SK-N-SH (cell line): Measurements from ENCODE around the gene FIGNL2. TPM values are rescaled to one million over a fixed set of nuclear protein-coding genes. Genes with fewer than 3 reads are reported as not detected.

Experiments used
- CTCF ChIA-PET: fragments of 300-600, 350-600 bp; formaldehyde crosslinking; extraction: SDS; loops from one replicate; lab custom pipeline; 2021; lab: Yijun Ruan, JAX
- POLR2A ChIA-PET: fragments of 350-600 bp; sonication (Branson Sonifier 250); formaldehyde crosslinking; extraction: SDS; loops from one replicate; lab custom pipeline; 2020; ENCODE audit warnings: antibody characterized with exemption, inconsistent platforms; lab: Yijun Ruan, JAX
- DNase-seq: peaks from one replicate; pipeline ENCODE4 v3.0.0; 2012
- H2AFZ ChIP-seq: fragments of 200-600 bp; sonication (generic); 2 replicates; pipeline ENCODE4 v1.8.1; 2016; ENCODE audit warnings: antibody characterized with exemption, mild to moderate bottlenecking, low read depth
- H3F3A ChIP-seq: fragments of 200-600 bp; sonication (generic); replicated peaks from 2 replicates; pipeline ENCODE3; 2016; ENCODE audit warnings: antibody characterized with exemption, mild to moderate bottlenecking; ENCODE audit not compliant: insufficient read depth
- H3K27ac ChIP-seq, 2 experiments: fragments of 200-500 bp in 1 of 2; fragments of 200-600 bp in 1 of 2; sonication (Bioruptor generic) in 1 of 2; sonication (generic), shearing (Covaris generic) in 1 of 2; 2 replicates each; pipeline versions ENCODE4 v1.5.1 to v1.6.1; 2014 to 2016; ENCODE audit warnings: low read depth in 2 of 2, inconsistent platforms in 1 of 2, low read length in 1 of 2, mild to moderate bottlenecking in 1 of 2, mixed read lengths in 1 of 2
- H3K27me3 ChIP-seq: fragments of 200-600 bp; sonication (generic), shearing (Covaris generic); 2 replicates; pipeline ENCODE4 v1.6.1; 2016; ENCODE audit warnings: mixed run types; ENCODE audit not compliant: insufficient read depth
- H3K36me3 ChIP-seq, 2 experiments: fragments of 200-500 bp in 1 of 2; fragments of 200-600 bp in 1 of 2; sonication (Bioruptor generic) in 1 of 2; sonication (generic) in 1 of 2; replicated peaks in 1 of 2; 2 replicates each; pipeline versions ENCODE3 to v1.5.1; 2014 to 2016; ENCODE audit warnings: low read length in 1 of 2, mild to moderate bottlenecking in 1 of 2; ENCODE audit not compliant: insufficient read depth in 2 of 2, control insufficient read depth in 1 of 2
- H3K4me1 ChIP-seq, 2 experiments: fragments of 200-500 bp in 1 of 2; fragments of 200-600 bp in 1 of 2; sonication (Bioruptor generic) in 1 of 2; sonication (generic), shearing (Covaris generic) in 1 of 2; 2 replicates each; pipeline versions ENCODE4 v1.5.1 to v1.6.1; 2014 to 2016; ENCODE audit warnings: low read depth in 1 of 2, low read length in 1 of 2, mixed run types in 1 of 2; ENCODE audit not compliant: insufficient read depth in 2 of 2, control insufficient read depth in 1 of 2
- H3K4me2 ChIP-seq: fragments of 200-600 bp; sonication (generic), shearing (Covaris generic); 2 replicates; pipeline ENCODE4 v1.6.1; 2017; ENCODE audit warnings: mixed run types
- H3K4me3 ChIP-seq, 2 experiments: fragments of 200-500 bp in 1 of 2; fragments of 200-600 bp in 1 of 2; sonication (Bioruptor generic) in 1 of 2; sonication (generic), shearing (Covaris generic) in 1 of 2; 2 replicates each; pipeline versions ENCODE4 v1.5.1 to v1.8.1; 2014 to 2016; ENCODE audit warnings: low read depth in 2 of 2, inconsistent platforms in 1 of 2, low read length in 1 of 2, mild to moderate bottlenecking in 1 of 2, mixed read lengths in 1 of 2, moderate library complexity in 1 of 2
- H3K79me2 ChIP-seq: fragments of 200-600 bp; sonication (generic); 2 replicates; pipeline ENCODE4 v1.8.1; 2017; ENCODE audit warnings: mild to moderate bottlenecking; ENCODE audit not compliant: insufficient read depth
- H3K9ac ChIP-seq: fragments of 200-600 bp; sonication (generic); 2 replicates; pipeline ENCODE4 v1.6.1; 2017; ENCODE audit warnings: mixed run types
- H3K9me2 ChIP-seq: fragments of 200-600 bp; sonication (generic); 2 replicates; pipeline ENCODE4 v1.6.1; 2017; ENCODE audit warnings: mixed run types
- H3K9me3 ChIP-seq: fragments of 200-600 bp; sonication (generic); 2 replicates; pipeline ENCODE4 v1.6.1; 2017; ENCODE audit warnings: mixed run types, mild to moderate bottlenecking, moderate library complexity
- H4K20me1 ChIP-seq: fragments of 200-600 bp; sonication (generic); 2 replicates; pipeline ENCODE4 v1.6.1; 2017; ENCODE audit warnings: mild to moderate bottlenecking, mixed run types; ENCODE audit not compliant: insufficient read depth
- CTCF ChIP-seq: fragments of 200-600 bp; sonication (generic); IDR thresholded peaks from 2 replicates; pipeline ENCODE4 v1.6.1; 2017; ENCODE audit warnings: antibody characterized with exemption, mild to moderate bottlenecking, moderate library complexity
- FOSL2 ChIP-seq: IDR thresholded peaks from 2 replicates; pipeline ENCODE4 v1.4.0; 2012; ENCODE audit warnings: low read depth, mild to moderate bottlenecking, moderate library complexity, borderline replicate concordance
- MXI1 ChIP-seq: IDR thresholded peaks from 2 replicates; pipeline ENCODE4 v1.6.1; 2012; ENCODE audit warnings: mild to moderate bottlenecking, low read depth, low read length, improper control_type of control experiment
- NFIC ChIP-seq: IDR thresholded peaks from 2 replicates; pipeline ENCODE4 v1.4.0; 2012; ENCODE audit warnings: borderline replicate concordance
- REST ChIP-seq: IDR thresholded peaks from 2 replicates; pipeline ENCODE4 v1.6.1; 2012; ENCODE audit warnings: mild to moderate bottlenecking, low read depth, low read length, moderate library complexity
- RFX5 ChIP-seq: IDR thresholded peaks from 2 replicates; pipeline ENCODE4 v1.6.1; 2012; ENCODE audit warnings: mild to moderate bottlenecking, improper control_type of control experiment, low read length
- TCF12 ChIP-seq: IDR thresholded peaks from 2 replicates; pipeline ENCODE4 v1.4.0; 2012
- USF2 ChIP-seq: fragments of 150-350 bp; IDR thresholded peaks from 2 replicates; pipeline ENCODE4 v1.6.1; 2017; ENCODE audit warnings: antibody characterized with exemption, low read length, low read depth, borderline replicate concordance
- WGBS: methylation state at CpG from one replicate; pipeline ENCODE4 v1.1.6; 2017; ENCODE audit warnings: low lambda C conversion rate; 5-methylcytosine and 5-hydroxymethylcytosine counted together
- polyA plus RNA-seq, 3 experiments: library from polyadenylated mRNA; depleted of rRNA; stranded (reverse); fragments of >200 nt; gene quantifications; 2 replicates each; pipeline ENCODE4 v1.2.3, GENCODE V29; 2012
- TF ChIP-seq, protein P1 (sequence below): IDR thresholded peaks from 2 replicates; pipeline ENCODE4 v1.4.0; 2012; ENCODE audit warnings: low read depth
- TF ChIP-seq, protein P2 (sequence below): fragments of 150-350 bp; IDR thresholded peaks from 2 replicates; pipeline ENCODE4 v1.6.1; 2016; ENCODE audit warnings: mild to moderate bottlenecking, low read depth, low read length

The FIGNL2 gene
- polyA plus RNA-seq, 1 of the 3 experiments (the other 2 are of a cell fraction), result 0.05 TPM

- Histone ChIP-seq H2AFZ (no peak overlapping the region), H3K4me3 (no peak overlapping the region), H3K9me2 (no peaks in the 10 kb centered on the region), H3K4me1 (peaks cover 0 to 53% of the 10 kb centered on the region in 2 experiments; a peak in 1 of 4 replicates), H3F3A (no peaks in the 10 kb centered on the region), H3K27me3 (no peaks in the 10 kb centered on the region; the same call in 1 of the 2 replicates), H3K27ac (no peak overlapping the region), H3K4me2 (no peak overlapping the region), H3K9me3 (no peaks in the 10 kb centered on the region), H4K20me1 (no peaks in the 10 kb centered on the region), H3K36me3 (no peaks in the 10 kb centered on the region), H3K9ac (no peak overlapping the region), H3K79me2 (no peaks in the 10 kb centered on the region)
- TF ChIP-seq, protein P1, sequence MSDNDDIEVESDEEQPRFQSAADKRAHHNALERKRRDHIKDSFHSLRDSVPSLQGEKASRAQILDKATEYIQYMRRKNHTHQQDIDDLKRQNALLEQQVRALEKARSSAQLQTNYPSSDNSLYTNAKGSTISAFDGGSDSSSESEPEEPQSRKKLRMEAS, result no peak
- no peak for TF ChIP-seq USF2
- TF ChIP-seq CTCF, result no peak
- no peak for TF ChIP-seq FOSL2
- no peak for TF ChIP-seq MXI1
- TF ChIP-seq RFX5, result no peak
- no peak for TF ChIP-seq NFIC
- TF ChIP-seq, protein P2, sequence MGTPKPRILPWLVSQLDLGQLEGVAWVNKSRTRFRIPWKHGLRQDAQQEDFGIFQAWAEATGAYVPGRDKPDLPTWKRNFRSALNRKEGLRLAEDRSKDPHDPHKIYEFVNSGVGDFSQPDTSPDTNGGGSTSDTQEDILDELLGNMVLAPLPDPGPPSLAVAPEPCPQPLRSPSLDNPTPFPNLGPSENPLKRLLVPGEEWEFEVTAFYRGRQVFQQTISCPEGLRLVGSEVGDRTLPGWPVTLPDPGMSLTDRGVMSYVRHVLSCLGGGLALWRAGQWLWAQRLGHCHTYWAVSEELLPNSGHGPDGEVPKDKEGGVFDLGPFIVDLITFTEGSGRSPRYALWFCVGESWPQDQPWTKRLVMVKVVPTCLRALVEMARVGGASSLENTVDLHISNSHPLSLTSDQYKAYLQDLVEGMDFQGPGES, result no peak
- TF ChIP-seq REST, result no peak
- no peak for TF ChIP-seq TCF12
- POLR2A ChIA-PET, result no interaction called here
- CTCF ChIA-PET, result interaction anchor here (0.7 to 18.2 kb wide), 7 partner anchors 21 to 155 kb away, joined by 3 to 194 read pairs (median 3); a partner anchor contains a TSS
- WGBS, result 76% methylated on average over 4 of the region's 4 CpGs
- DNase-seq, result no peak
Measured at GRCh38 chr12:51870504-51870903, 22.0 kb upstream of the FIGNL2 start.
